Transverse colon (tissue), 4 donors: ENCODE measurements around the gene CYGB. TPM values are rescaled to one million over a fixed set of nuclear protein-coding genes. Genes with fewer than 3 reads are reported as not detected.

Experiments used
- DNase-seq: peaks from one replicate; pipeline ENCODE4 v3.0.0-alpha.2; 2019
- H3K27ac ChIP-seq, 4 donors: fragments of 200-600 bp; sonication (generic); 2 replicates each; pipeline ENCODE4 v1.5.1; 2016 to 2018; ENCODE audit warnings: inconsistent platforms in 4 of 4
- H3K27me3 ChIP-seq: fragments of 200-600 bp; sonication (generic); 2 replicates; pipeline ENCODE4 v1.5.1; 2017; ENCODE audit warnings: inconsistent platforms
- H3K36me3 ChIP-seq, 4 donors: fragments of 200-600 bp; sonication (generic); 2 replicates each; pipeline ENCODE4 v1.5.1; 2017 to 2019; ENCODE audit warnings: inconsistent platforms in 4 of 4
- H3K4me1 ChIP-seq, 4 donors: fragments of 200-600 bp; sonication (generic); 2 replicates each; pipeline ENCODE4 v1.5.1; 2017 to 2020; ENCODE audit warnings: inconsistent platforms in 4 of 4
- H3K4me3 ChIP-seq, 4 donors: fragments of 200-600 bp; sonication (generic); 1 replicate in 1 of 4; 2 replicates in 3 of 4; pipeline versions ENCODE4 v1.5.1 to v1.6.1; 2017 to 2019; ENCODE audit warnings: inconsistent platforms in 4 of 4
- H3K9me3 ChIP-seq, 2 donors: fragments of 200-600 bp; sonication (generic); 2 replicates each; pipeline ENCODE4 v1.5.1; 2017 to 2019; ENCODE audit warnings: inconsistent platforms in 2 of 2
- CTCF ChIP-seq, 5 experiments: fragments of 200-600 bp in 3 of 5; fragments of 450-650 bp in 2 of 5; sonication (generic) in 3 of 5; IDR thresholded peaks; 1 replicate in 2 of 5; 2 replicates in 3 of 5; pipeline ENCODE4 v1.5.1; 2016 to 2017; ENCODE audit warnings: antibody characterized with exemption in 5 of 5, inconsistent platforms in 3 of 5, mild to moderate bottlenecking in 2 of 5, moderate library complexity in 1 of 5
- EP300 ChIP-seq: sonication (generic); formaldehyde crosslinking; IDR thresholded peaks from one replicate; pipeline ENCODE4 v1.6.1; 2017; ENCODE audit warnings: antibody characterized with exemption, low read depth
- POLR2A ChIP-seq: fragments of 450-650 bp; IDR thresholded peaks from one replicate; pipeline ENCODE4 v1.6.1; 2016; ENCODE audit warnings: antibody characterized with exemption, mild to moderate bottlenecking, moderate library complexity
- POLR2AphosphoS5 ChIP-seq, 3 donors: sonication (generic); formaldehyde crosslinking; IDR thresholded peaks; one replicate each; pipeline ENCODE4 v1.6.1; 2016; ENCODE audit warnings: antibody characterized with exemption in 3 of 3
- WGBS, 2 donors: methylation state at CpG; one replicate each; pipeline ENCODE4 v1.1.5; 2018; ENCODE audit warnings: low coverage in 1 of 2; 5-methylcytosine and 5-hydroxymethylcytosine counted together
- in situ Hi-C, 4 donors: fragments of 200-750 bp; cut with MboI; loops; one replicate each; pipeline versions ENCODE4 v1.15.0 to v1.15.1; 2017; ENCODE audit warnings: low sequenced_read_pairs in 3 of 4, low pct_ligation_motif_present in 1 of 4, low pct_unique_long_range_greater_than_20kb in 1 of 4
- intact Hi-C: fragments of 100-400 bp; cut with DNase I; formaldehyde crosslinking; loops from one replicate; pipeline ENCODE4 v1.15.1; 2023; ENCODE audit warnings: low total_unique reads
- total RNA-seq, 4 donors: library from RNA; depleted of rRNA; stranded (reverse); fragments of >200 nt; gene quantifications; one replicate each; pipeline ENCODE4 v1.1.0, GENCODE V29; 2016

CYGB gene
- total RNA-seq, 4 donors from 2014 or later, result 7.5 to 20.1 (median 11.3) TPM

- intact Hi-C loops (no loop called here), in situ Hi-C loops (no loop called here)
- Histone ChIP-seq H3K36me3 (no peaks in the 10 kb centered on the region), H3K4me3 (peak overlapping the region; percentile 47 to 67 (median 59)), H3K9me3 (no peaks in the 10 kb centered on the region), H3K27me3 (peaks cover 55% of the 10 kb centered on the region), H3K4me1 (peaks cover 3 to 20% (median 18%) of the 10 kb centered on the region in 4 donors), H3K27ac (peak overlapping the region; percentile 30 to 71 (median 58))
- 1% methylated on average over 46 of the region's 62 CpGs; no CpG with 5 or more reads in 1 of the 2 donors for WGBS, 2 donors
- peak; percentile 43 for DNase-seq
- TF ChIP-seq POLR2A, result no peak
- TF ChIP-seq CTCF (IDR thresholded peaks at IDR 0.05), result no peak
- no peak for TF ChIP-seq EP300
- no peak for TF ChIP-seq POLR2AphosphoS5 (IDR thresholded peaks at IDR 0.05)
Observed at GRCh38 chr17:76585033-76585648, 47.6 kb upstream of the CYGB start.

- Histone ChIP-seq H3K27me3 (peaks cover 55% of the 10 kb centered on the region), H3K27ac (peak overlapping the region; percentile 30 to 71 (median 58)), H3K4me1 (peaks cover 3 to 20% (median 18%) of the 10 kb centered on the region in 4 donors), H3K36me3 (no peaks in the 10 kb centered on the region), H3K4me3 (peak overlapping the region in 3 of 4 donors; percentile 47 to 62 (median 56)), H3K9me3 (no peaks in the 10 kb centered on the region)
- WGBS, 2 donors, result 22% methylated on average over 17 of the region's 17 CpGs; no CpG with 5 or more reads in 1 of the 2 donors
- in situ Hi-C loops, result no loop called here
- intact Hi-C loops, result loop anchor here (5.0 kb wide), 1 partner anchor 1168 kb away; no protein-coding TSS in a partner anchor
- no peak for DNase-seq
- TF ChIP-seq EP300 (no peak), CTCF (IDR thresholded peaks at IDR 0.05) (no peak), POLR2A (no peak), POLR2AphosphoS5 (IDR thresholded peaks at IDR 0.05) (no peak)
Observed at GRCh38 chr17:76584427-76585032, 47.0 kb upstream of the CYGB start.

GRCh38 chr17:76582660-76583059 is 45.2 kb upstream of the CYGB start:
- no peak overlapping the region for H3K4me3 ChIP-seq
- in situ Hi-C loops (no loop called here), intact Hi-C loops (loop anchor here (5.0 kb wide), 1 partner anchor 1170 kb away; no protein-coding TSS in a partner anchor)
- no peaks in the 10 kb centered on the region for H3K36me3 ChIP-seq
- no peak overlapping the region for H3K27ac ChIP-seq
- no peaks in the 10 kb centered on the region for H3K9me3 ChIP-seq
- peaks cover 3 to 20% (median 18%) of the 10 kb centered on the region in 4 donors for H3K4me1 ChIP-seq
- no peak for DNase-seq
- H3K27me3 ChIP-seq, result peaks cover 38% of the 10 kb centered on the region
- 55% methylated on average over 3 of the region's 3 CpGs; no CpG with 5 or more reads in 1 of the 2 donors for WGBS, 2 donors
- TF ChIP-seq POLR2AphosphoS5 (IDR thresholded peaks at IDR 0.05), result no peak
- no peak for TF ChIP-seq CTCF (IDR thresholded peaks at IDR 0.05)
- TF ChIP-seq EP300, result no peak
- TF ChIP-seq POLR2A, result no peak

- DNase-seq, result no peak
- intact Hi-C loops, result loop anchor here (5.0 kb wide), 1 partner anchor 1171 kb away; no protein-coding TSS in a partner anchor
- no peaks in the 10 kb centered on the region for H3K9me3 ChIP-seq
- no peak overlapping the region for H3K4me3 ChIP-seq
- TF ChIP-seq POLR2A (no peak), POLR2AphosphoS5 (IDR thresholded peaks at IDR 0.05) (no peak), CTCF (IDR thresholded peaks at IDR 0.05) (no peak), EP300 (no peak)
- in situ Hi-C loops, result no loop called here
- peaks cover 26% of the 10 kb centered on the region for H3K27me3 ChIP-seq
- no peak overlapping the region for H3K27ac ChIP-seq
- H3K36me3 ChIP-seq, result no peaks in the 10 kb centered on the region
- WGBS, 2 donors, result 75 to 89% methylated on average over 1 to 5 of the region's 5 CpGs
- H3K4me1 ChIP-seq, result peaks cover 3 to 20% (median 18%) of the 10 kb centered on the region in 4 donors
Observed at GRCh38 chr17:76581515-76581914, 44.0 kb upstream of the CYGB start.
